GM21367 (cell line): ENCODE measurements around the gene GOLGA6L24.
"Not testable (repeated sequence)": the region's sequence is repeated elsewhere in the genome, so short reads cannot be mapped to it uniquely, and the experiment has no call there.

Experiments
- ATAC-seq: cut with Tn5 transposase; IDR thresholded peaks from one replicate; pipeline ENCODE4 v1.9.1; 2021; ENCODE audit not compliant: unreplicated experiment

GOLGA6L24 gene

GRCh38 chr15:28357984-28358383 lies at the start of gene GOLGA6L24:
Gene GOLGA6L24, minus strand, starts transcription at chr15:28358084. Its CDS starts 61 bp downstream, at chr15:28358023.
- ATAC-seq: not testable (repeated sequence)

GRCh38 chr15:28402774-28403435 lies 45.0 kb upstream of the GOLGA6L24 start:
- not testable (repeated sequence) for ATAC-seq

- ATAC-seq: not testable (repeated sequence)
Measured at GRCh38 chr15:28396022-28396421, 38.1 kb upstream of the GOLGA6L24 start.

GRCh38 chr15:28380053-28380452 lies 22.2 kb upstream of the GOLGA6L24 start:
- ATAC-seq: not testable (repeated sequence)

GRCh38 chr15:28378364-28378763 lies 20.5 kb upstream of the GOLGA6L24 start, which contains the start of gene GOLGA8F:
Gene GOLGA8F, plus strand, starts transcription at chr15:28378664. Its CDS starts 98 bp downstream, at chr15:28378762.
- not testable (repeated sequence) for ATAC-seq

GRCh38 chr15:28365502-28365901 lies 7.6 kb upstream of the GOLGA6L24 start:
- not testable (repeated sequence) for ATAC-seq

GRCh38 chr15:28322129-28322588 lies 35.7 kb downstream of the GOLGA6L24 start, which contains the start of gene HERC2:
Gene HERC2, minus strand, starts transcription at chr15:28322179. Its CDS starts 746 bp downstream, at chr15:28321433.
- not testable (repeated sequence) for ATAC-seq

GRCh38 chr15:28321358-28322078 lies 36.4 kb downstream of the GOLGA6L24 start:
- ATAC-seq: not testable (repeated sequence)

GRCh38 chr15:28319725-28320124 lies 38.2 kb downstream of the GOLGA6L24 start:
- ATAC-seq: not testable (repeated sequence)

GRCh38 chr15:28318828-28319227 lies 39.1 kb downstream of the GOLGA6L24 start:
- not testable (repeated sequence) for ATAC-seq

- not testable (repeated sequence) for ATAC-seq
Measured at GRCh38 chr15:28318122-28318521, 39.8 kb downstream of the GOLGA6L24 start.

- ATAC-seq: not testable (repeated sequence)
Measured at GRCh38 chr15:28316958-28317357, 40.9 kb downstream of the GOLGA6L24 start.

GRCh38 chr15:28310454-28310853 lies 47.4 kb downstream of the GOLGA6L24 start:
- not testable (repeated sequence) for ATAC-seq

GRCh38 chr15:28308718-28309117 lies 49.2 kb downstream of the GOLGA6L24 start:
- ATAC-seq: not testable (repeated sequence)
